Measurements from ENCODE around the gene ZNF205.

The ZNF205 gene

GRCh38 chr16:3085868-3086595 is 26.4 kb upstream of the ZNF205 start:
- no peak for DNase-seq

DNA sequence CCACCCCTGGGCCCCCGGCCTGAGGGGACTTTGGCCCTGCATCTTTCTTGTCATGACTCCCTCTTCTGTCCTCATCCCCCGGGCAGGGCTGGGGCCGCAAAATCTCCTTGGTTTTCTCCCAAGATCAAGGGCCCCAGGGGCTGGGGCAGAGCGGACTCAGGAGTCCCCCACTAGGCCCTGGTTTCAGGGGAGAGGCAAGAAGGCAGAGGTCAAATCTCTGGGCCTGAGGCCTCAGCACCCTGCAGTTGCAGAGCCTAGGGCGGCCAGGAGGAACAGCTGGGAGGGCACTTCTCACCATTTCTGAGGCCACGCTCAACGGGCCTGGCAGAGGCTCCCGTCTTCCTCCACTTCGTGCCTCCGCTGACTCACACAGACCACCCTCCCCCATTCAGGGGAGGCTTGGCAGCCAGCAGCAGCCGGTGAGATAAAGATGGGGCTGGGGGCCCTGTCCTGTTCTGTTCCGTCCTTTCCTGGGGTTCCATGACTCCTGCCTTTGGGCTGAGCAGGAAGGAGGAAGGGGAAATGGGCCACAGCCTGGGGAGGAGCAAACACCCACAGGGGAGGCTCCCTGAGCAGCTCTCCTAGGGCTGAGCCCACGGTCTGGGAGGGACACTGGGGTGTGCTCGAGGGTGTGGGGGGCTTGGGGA is 25.7 kb upstream of the ZNF205 start:
- no peak for DNase-seq

DNA sequence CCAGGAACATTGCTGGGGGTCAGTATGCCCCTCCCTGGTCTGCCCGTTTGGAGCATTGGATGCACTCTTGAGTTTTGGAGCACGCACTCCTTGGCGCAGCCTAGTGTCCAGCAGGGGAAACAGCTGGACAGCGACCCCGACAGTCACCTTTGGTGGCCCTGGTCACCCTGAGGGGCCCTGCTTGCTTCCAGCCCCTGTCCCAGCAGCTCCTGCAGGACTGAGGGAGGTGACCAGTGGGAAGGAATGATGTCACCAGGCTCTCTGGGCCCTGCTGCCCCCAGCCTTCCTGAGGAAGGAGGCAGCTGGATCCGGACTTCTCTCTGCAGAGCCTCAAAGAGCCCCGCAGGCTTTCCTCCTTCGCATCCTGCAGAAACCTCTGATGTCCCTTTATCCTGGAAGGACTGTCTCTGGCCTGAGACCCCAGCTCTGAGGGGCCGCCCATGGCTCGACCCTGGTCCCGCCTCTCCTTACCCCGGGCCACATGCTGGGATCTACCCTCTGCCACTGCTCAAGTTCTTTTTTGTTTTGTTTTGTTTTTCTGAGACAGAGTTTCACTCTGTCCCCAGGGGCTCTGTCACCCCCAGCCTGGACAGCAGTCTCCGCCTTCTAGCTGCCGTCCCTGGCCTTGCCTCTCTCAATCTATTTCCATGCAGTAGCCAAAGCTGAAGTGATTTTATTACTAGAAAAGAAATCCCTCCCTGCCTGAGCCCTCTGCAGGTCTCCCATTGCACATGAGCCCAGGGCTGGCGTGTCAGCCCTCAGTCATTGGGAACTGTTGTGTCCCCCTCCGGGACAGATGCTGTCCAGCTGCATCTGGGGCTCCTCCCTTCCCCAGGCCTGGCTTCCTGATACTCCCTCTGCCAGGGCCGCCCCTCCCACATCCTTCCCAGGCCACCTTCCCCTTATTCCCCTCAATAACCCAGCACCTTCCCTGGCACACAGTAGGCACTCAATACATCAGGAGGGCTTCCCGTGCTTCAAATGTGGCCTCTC is 24.8 kb upstream of the ZNF205 start:
- no peak for DNase-seq

DNA sequence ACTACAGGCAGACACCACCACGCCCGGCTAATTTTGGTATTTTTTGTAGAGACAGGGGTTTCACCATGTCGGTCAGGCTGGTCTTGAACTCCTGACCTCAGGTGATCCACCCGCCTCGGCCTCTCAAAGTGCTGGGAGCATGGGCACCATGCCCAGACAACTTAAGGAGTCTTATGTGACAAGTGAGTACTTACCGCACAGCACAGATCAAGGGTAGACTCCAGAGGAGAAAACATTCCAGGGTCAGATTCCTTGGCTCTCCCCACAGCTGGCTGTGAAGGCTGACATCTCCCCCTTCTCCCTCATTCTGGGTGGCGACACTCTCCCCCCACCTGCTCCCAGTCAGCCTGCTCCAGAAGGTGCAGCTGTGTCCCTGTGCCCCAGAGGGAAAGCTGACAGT is 23.9 kb upstream of the ZNF205 start:
- DNase-seq = no peak

DNA sequence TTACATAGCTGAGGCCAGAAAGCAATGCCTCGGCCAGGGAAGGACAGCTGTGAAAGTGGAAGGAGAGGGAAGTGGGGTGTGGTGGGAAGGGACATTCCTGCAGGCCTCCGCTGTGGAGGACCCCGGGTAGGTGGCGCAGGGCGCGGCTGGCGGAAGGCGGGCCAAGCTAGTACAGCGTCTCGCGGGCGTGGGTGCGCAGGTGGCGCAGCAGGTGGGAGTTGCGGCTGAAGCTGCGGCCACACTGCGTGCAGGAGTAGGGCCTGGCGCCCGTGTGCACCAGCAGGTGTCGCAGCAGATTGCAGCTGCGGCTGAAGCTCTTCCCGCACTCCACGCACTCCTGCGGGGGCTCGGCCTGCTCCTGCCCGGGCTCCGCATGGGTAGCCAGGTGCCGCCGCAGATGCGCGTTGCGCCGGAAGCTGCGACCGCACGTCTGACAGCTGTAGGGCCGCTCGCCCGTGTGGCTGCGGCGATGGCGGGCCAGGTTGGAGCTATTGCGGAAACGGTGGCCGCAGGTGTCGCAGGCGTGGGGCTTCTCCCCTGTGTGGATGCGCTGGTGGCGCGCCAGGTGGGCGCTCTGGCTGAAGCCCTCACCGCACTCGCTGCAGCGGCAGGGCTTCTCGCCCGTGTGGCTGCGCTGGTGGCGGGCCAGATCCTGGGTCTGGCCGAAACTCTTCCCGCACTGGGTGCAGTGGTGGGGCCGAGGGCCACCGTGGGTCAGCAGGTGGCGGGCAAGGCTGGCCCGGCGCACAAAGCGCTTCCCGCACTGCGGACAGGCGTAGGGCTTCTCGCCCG is 23.3 kb upstream of the ZNF205 start:
- no peak for DNase-seq

DNA sequence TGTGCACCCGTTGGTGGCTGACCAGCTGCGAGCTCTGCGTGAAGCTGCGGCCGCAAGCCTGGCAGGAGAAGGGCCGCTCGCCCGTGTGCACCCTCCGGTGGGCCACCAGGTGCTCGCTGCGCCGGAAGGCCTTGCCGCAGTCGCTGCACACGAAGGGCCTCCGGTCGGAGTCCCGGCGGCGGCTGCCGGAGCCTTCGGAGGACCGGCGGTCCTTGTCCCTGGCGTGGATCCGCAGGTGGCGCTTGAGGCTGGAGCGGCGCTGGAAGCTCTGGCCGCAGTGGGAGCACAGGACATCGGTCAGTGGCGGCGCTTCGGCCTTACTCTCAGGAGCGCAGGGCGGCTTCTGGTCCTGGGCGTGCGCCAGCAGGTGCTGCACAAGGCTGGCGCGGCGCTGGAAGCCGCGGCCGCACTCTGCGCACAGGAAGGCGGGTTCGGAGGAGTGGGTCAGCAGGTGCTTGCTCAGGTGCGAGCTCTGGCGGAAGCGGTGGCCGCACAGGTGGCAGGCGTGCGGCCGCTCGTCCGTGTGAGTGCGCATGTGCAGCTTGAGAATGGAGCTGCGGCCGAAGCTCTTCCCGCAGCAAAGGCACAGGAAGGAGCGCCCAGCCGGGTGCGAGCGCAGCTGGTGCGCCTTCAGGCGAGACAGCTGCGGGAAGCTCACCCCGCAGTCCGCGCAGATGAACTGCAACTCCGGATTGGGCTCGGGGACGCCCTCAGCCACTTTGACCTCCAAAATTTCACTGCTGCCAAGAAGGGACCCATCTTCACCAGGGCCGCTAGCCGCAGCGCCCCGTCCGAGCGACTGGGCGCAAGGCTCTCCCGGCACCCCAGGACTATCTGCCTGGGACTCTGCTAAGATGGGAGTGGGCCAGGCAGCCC is 22.4 kb upstream of the ZNF205 start:
- DNase-seq = no peak

DNA sequence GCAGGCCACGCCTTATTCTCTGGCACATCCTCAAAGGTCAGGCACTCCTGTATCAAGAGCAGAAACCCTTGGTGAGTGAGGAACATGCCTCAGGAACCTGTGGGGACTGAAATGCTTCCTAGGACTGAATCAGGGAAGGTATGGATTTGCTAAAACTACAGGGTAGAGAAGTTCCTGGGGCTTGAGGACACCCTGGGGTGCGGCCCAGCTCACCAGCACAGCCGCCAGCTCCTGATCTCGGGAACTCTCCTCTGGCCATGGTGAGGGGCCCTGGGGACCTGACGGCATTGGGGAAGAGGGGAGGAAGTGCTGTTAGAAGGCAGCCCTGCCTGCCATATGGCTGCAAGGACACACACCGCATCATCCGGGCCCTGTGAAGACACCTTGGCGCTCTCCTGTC is 20.8 kb upstream of the ZNF205 start:
- no peak for DNase-seq

DNA sequence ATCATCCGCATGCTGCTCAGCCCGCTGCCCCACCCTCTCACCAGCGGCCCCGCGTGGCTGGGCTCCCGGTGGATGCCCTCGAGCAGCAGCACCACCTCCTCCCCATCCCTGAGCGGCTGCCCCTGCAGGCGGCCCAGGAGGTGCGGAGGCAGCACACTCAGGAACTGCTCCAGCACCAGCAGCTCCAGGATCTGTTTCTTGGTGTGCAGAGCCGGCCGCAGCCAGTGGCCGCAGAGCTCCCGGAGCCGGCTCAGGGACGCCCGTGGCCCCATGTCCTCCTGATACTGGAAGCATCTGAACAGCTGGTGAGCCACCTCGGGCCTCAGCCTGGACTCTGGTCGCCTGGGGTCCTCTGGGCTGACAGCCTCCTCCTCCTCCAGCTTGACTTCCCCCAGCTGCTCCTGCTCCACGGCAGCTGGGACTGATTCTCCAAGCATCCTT is 19.9 kb upstream of the ZNF205 start:
- DNase-seq = no peak

- no peak for DNase-seq
These were observed 17.9 kb upstream of the ZNF205 start for GRCh38 chr16:3094289-3095027.

GRCh38 chr16:3095869-3096268 is 16.5 kb upstream of the ZNF205 start:
- no peak for DNase-seq

GRCh38 chr16:3096362-3096761 is 16.0 kb upstream of the ZNF205 start:
- no peak for DNase-seq

- no peak for DNase-seq
These were observed 15.1 kb upstream of the ZNF205 start for GRCh38 chr16:3097266-3097665.

DNA sequence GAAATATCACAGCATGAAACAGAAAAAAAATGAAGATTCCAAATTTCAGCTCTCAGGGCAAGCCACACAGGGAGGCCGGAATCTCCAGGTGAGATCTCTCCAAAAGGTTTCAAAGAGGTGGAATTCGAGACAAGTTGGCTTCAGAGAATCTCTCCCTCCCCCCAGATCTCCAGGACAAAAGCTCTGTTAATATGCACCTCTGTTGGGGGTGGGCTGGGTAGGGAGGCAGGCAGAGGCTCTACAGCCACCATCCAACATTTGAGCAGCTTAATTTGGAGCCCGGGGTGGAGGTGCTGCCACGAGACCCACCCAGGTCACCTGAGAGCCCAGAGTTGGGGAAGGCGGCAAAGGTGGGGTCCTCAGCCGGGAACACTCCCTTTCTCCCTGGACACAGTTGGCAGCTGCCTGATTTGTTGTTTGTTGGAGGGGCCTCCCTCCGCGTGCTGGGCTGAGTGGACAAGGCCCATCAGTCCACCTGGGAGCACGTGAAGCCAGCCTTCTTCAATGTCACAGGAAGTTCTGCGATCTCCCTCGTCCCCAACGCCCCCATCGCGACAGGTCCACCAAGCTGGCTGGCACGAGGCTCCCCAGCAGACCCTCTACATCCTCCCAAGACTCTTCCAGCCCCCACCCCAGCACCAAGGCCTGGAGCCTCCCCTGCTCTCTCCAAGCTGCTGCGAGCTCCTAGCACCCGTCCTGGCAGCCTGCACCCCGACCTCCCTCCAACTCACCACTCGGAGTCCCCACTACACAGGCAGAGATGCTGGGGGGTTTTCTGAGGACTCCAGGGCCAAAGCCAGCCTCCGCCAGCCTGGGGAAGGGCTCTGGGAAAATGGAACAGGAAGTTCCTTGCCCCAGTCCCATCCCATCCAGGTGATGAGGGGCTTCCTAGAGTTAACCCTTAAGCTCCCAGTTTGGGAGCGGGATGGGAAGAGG is 13.7 kb upstream of the ZNF205 start, which contains the start of gene ZSCAN10:
Gene ZSCAN10 (minus strand): TSS at position 836 of the 936 bp plus-strand sequence. CDS start 6,357 bp downstream, outside the sequence.
- DNase-seq = no peak

- DNase-seq = no peak
These were observed 13.0 kb upstream of the ZNF205 start for GRCh38 chr16:3099395-3099731.

GRCh38 chr16:3099732-3100499 is 12.5 kb upstream of the ZNF205 start:
- no peak for DNase-seq

GRCh38 chr16:3101018-3101840 is 11.2 kb upstream of the ZNF205 start:
- DNase-seq = no peak

DNA sequence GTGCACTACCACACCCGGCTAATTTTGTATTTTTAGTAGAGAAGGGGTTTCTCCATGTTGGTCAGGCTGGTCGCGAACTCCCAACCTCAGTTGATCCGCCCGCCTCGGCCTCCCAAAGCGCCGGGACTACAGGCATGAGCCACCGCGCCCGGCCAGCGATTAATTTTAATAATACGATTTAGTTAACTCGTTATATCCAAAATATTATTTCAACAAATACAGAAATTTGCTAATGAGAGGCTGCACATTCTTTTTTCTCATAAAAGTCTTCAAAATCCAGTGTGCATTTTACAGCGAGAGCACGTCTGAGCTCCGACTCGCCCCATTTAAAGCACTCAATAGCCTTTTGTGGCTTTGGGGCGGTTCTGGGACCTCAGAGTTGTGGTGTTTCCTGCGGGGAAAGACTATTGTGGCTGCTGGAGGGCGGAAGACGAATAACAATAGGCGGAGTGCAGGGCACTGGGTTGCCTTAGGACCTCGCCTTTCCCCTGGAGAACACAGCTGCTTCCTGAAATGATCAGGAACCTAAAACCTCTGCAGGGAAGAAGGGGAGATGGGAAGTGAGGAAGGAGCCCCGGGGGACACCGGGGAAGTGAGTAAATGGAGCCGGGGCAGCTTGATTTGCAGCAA is 10.4 kb upstream of the ZNF205 start:
- no peak for DNase-seq

All from NCI-H2081 treated with DMSO at 0.1 percent for 48 hours (cell line).